Left lung (tissue), 10 donors: Measurements from ENCODE around the gene C2CD4C. TPM values are rescaled to one million over a fixed set of nuclear protein-coding genes. Genes with fewer than 3 reads are reported as not detected.

Experiments used
- ATAC-seq: fragments of 200-7000 bp; cut with Tn5 transposase; one replicate; pipeline ENCODE4 v1.9.1; 2020; ENCODE audit warnings: moderate library complexity
- DNase-seq, 4 donors: peaks; one replicate each; pipeline ENCODE4 v3.0.0-alpha.2; 2013 to 2020
- H3K27ac ChIP-seq, 2 donors: fragments of 200-600 bp; sonication (generic) in 1 of 2; one replicate each; pipeline versions ENCODE4 v1.5.0 to v1.8.0; 2020 to 2021
- H3K27me3 ChIP-seq, 2 donors: fragments of 200-600 bp; sonication (generic) in 1 of 2; one replicate each; pipeline versions ENCODE4 v1.5.0 to v1.8.0; 2020 to 2021
- H3K36me3 ChIP-seq, 2 donors: fragments of 200-600 bp; sonication (generic) in 1 of 2; one replicate each; pipeline versions ENCODE4 v1.5.0 to v1.8.0; 2020 to 2021
- H3K4me1 ChIP-seq, 2 donors: fragments of 200-600 bp; one replicate each; pipeline ENCODE4 v1.8.0; 2021
- H3K4me3 ChIP-seq, 2 donors: fragments of 200-600 bp; sonication (generic) in 1 of 2; one replicate each; pipeline versions ENCODE4 v1.5.0 to v1.8.0; 2020 to 2021; ENCODE audit warnings: mild to moderate bottlenecking in 1 of 2
- H3K9me3 ChIP-seq, 2 donors: fragments of 200-600 bp; sonication (generic) in 1 of 2; one replicate each; pipeline versions ENCODE4 v1.5.0 to v1.8.0; 2020 to 2021
- intact Hi-C, 2 donors: fragments of 100-400 bp; cut with DNase I; formaldehyde crosslinking; loops; one replicate each; pipeline versions ENCODE4 v1.11.2 to v1.14.2; 2022
- polyA plus RNA-seq, 6 donors: library from polyadenylated mRNA; unstranded; fragments of 120-200 nt; gene quantifications; one replicate each; pipeline ENCODE4 v1.2.1, GENCODE V29; 2013; ENCODE audit not compliant: insufficient read length in 6 of 6
- total RNA-seq, 2 donors: library from RNA; stranded (reverse); fragmentation: NEBNext Ultra II Directional; extraction: Animal tissue kit (Norgen Biotek cat#: 25700); gene quantifications; one replicate each; pipeline ENCODE4 v1.2.1, GENCODE V29; 2021
- TF ChIP-seq, protein P1 (sequence below), 2 donors: fragments of 200-600 bp; sonication (generic) in 1 of 2; IDR thresholded peaks; one replicate each; pipeline versions ENCODE4 v1.5.0 to v1.8.0; 2021; ENCODE audit warnings: antibody characterized with exemption in 2 of 2
- donor health status: DM: no; HTN: yes; CAD: no.
- donor health status: DM: no; HTN: no; CAD: no.

The C2CD4C gene
- total and polyA plus RNA-seq, 8 donors: 0.27 to 2.4 (median 0.86) TPM

DNA sequence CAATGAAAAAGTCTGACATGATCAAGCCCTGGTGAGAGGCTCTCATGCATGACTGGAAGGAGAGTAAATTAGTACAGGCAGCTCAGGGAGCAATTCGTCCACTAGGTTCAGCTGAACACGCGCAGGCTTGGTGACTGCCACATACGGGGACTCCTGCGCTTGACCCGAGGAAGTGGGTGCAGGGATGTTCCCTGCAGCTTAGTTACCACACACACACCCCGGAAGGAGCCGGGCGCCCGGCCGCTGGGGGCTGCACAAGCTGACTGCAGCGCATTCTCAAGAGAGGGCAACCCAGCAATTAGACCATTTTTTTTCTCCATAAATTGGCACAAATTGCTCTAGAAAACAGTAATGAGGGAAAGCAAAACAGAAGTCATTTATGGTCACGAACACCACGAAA lies 41.4 kb downstream of the C2CD4C start:
- intact Hi-C loops: no loop called here
- Histone ChIP-seq H3K27ac (no peak overlapping the region), H3K4me3 (no peak overlapping the region), H3K9me3 (no peaks in the 10 kb centered on the region), H3K36me3 (no peaks in the 10 kb centered on the region), H3K27me3 (peaks cover 0 to 30% of the 10 kb centered on the region in 2 donors), H3K4me1 (no peaks in the 10 kb centered on the region)
- ATAC-seq (no peak), DNase-seq (no peak)
- TF ChIP-seq, protein P1, sequence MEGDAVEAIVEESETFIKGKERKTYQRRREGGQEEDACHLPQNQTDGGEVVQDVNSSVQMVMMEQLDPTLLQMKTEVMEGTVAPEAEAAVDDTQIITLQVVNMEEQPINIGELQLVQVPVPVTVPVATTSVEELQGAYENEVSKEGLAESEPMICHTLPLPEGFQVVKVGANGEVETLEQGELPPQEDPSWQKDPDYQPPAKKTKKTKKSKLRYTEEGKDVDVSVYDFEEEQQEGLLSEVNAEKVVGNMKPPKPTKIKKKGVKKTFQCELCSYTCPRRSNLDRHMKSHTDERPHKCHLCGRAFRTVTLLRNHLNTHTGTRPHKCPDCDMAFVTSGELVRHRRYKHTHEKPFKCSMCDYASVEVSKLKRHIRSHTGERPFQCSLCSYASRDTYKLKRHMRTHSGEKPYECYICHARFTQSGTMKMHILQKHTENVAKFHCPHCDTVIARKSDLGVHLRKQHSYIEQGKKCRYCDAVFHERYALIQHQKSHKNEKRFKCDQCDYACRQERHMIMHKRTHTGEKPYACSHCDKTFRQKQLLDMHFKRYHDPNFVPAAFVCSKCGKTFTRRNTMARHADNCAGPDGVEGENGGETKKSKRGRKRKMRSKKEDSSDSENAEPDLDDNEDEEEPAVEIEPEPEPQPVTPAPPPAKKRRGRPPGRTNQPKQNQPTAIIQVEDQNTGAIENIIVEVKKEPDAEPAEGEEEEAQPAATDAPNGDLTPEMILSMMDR (IDR thresholded peaks at IDR 0.05): no peak

DNA sequence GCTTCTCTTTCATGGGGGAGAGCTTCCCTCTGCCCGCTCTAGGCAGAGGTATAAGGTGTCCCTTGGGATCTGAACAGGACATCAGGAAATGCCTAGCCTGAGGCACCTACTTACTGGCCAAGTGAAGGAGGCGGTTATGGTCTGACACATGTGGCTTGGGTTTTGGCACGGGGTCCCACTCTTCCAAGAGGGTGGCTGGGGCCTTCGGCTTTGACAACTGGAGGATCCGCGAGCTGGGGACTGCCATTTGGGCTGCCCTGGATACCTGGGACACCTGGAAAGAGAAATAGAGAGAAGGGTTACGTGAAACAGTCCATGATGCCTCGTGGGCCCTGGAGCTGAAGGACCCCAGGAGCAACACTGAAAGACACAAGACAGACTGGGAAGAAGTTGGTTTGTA lies 42.0 kb downstream of the C2CD4C start:
- no peak overlapping the region for H3K27ac ChIP-seq
- H3K36me3 ChIP-seq: no peaks in the 10 kb centered on the region
- no peak for DNase-seq
- no peak for ATAC-seq
- no peaks in the 10 kb centered on the region for H3K4me1 ChIP-seq
- peaks cover 0 to 24% of the 10 kb centered on the region in 2 donors for H3K27me3 ChIP-seq
- intact Hi-C loops: no loop called here
- H3K9me3 ChIP-seq: no peaks in the 10 kb centered on the region
- TF ChIP-seq, protein P1 (IDR thresholded peaks at IDR 0.05): no peak
- H3K4me3 ChIP-seq: no peak overlapping the region

DNA sequence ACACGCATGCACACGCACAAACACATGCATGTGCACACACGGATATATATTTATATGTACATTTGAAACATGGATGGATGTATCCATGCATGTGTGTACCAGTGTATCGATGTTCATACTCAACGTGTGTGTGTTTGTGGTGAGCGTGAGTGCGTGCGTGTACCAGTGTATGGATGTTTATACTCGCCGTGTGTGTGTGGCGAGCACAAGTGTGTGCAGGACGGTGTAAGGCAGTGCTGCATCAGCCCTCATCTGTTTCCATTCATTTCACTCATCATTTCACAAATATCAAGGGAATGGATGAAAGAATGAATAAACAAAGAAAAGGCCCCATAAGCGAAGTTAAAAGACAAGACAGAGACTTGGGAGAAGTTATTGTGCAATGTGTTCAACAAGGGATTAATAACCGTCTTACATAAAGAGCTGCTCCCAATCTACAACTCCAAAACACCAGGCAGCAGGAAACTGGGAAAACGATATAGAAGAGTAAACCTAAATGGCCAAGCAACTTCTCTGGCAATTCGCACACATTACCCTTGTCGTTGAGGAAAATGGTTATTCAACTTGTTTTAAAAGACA lies 42.7 kb downstream of the C2CD4C start:
- intact Hi-C loops: no loop called here
- TF ChIP-seq, protein P1 (IDR thresholded peaks at IDR 0.05): no peak
- H3K4me3 ChIP-seq: no peak overlapping the region
- no peaks in the 10 kb centered on the region for H3K36me3 ChIP-seq
- DNase-seq (no peak), ATAC-seq (no peak)
- no peak overlapping the region for H3K27ac ChIP-seq
- H3K4me1 ChIP-seq: no peaks in the 10 kb centered on the region
- H3K27me3 ChIP-seq: peaks cover 0 to 19% of the 10 kb centered on the region in 2 donors
- H3K9me3 ChIP-seq: no peaks in the 10 kb centered on the region

DNA sequence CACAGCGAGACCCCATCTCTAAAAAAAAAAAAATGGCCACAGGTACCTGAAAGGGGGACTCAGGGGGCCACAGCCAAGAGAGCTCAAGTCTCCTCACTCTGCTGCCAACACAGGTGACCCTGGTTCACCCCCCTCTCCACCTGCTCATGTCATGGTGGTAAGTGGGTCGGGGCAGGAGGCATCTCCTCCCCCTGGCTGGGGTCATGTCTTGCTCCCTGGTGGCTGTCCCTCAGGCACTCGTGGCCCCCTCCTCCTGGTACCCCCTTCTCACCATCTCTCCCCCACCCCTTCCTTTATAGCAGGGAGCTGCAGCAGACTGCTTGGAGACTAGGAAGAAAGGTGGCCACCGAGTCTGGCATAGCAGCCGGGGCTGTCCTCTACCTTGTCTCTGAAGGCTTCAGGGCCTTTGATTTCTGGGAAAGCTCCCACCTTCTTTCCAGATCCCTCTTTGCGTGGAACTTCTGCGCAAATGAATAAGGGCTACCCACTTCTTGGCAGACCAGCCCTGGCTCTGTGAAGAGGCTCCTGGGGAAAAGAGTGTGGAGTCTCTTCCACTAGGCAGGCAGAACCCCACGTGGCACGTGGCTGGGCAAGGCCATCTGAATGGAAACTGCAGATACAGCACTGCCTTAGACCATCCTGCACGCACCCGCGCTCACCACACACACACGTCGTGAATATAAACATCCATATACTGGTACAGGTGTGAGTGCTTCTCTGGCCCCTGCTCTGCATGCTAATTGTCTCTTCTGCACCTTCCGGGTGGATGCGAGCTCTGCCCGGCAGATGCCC lies 44.3 kb downstream of the C2CD4C start:
- Histone ChIP-seq H3K4me3 (no peak overlapping the region), H3K27me3 (peaks cover 0 to 19% of the 10 kb centered on the region in 2 donors), H3K36me3 (no peaks in the 10 kb centered on the region), H3K4me1 (no peaks in the 10 kb centered on the region), H3K27ac (no peak overlapping the region), H3K9me3 (no peaks in the 10 kb centered on the region)
- DNase-seq (no peak), ATAC-seq (no peak)
- TF ChIP-seq, protein P1 (IDR thresholded peaks at IDR 0.05): no peak
- intact Hi-C loops: no loop called here

DNA sequence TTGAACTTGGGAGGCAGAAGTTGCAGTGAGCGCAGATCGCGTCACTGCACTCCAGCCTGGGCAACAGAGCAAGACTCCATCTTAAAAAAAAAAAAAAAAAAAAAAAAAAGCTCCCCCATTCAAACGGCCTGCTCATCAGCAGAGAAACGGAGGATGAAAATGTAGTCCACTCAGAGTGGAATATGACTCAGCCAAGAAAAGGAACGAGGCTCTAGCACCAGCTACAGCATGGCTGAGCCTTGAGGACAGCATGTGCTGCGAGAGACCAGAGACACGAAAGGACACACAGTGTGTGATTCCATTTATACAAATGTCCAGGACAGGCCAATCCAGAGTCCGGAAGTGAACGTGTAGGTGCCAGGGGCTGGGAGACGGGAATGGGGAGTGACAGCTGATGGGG lies 46.3 kb downstream of the C2CD4C start:
- intact Hi-C loops: no loop called here
- H3K4me1 ChIP-seq: no peaks in the 10 kb centered on the region
- DNase-seq: no peak
- no peaks in the 10 kb centered on the region for H3K9me3 ChIP-seq
- H3K27ac ChIP-seq: no peak overlapping the region
- H3K27me3 ChIP-seq: peaks cover 0 to 21% of the 10 kb centered on the region in 2 donors
- no peak overlapping the region for H3K4me3 ChIP-seq
- TF ChIP-seq, protein P1 (IDR thresholded peaks at IDR 0.05): no peak
- no peaks in the 10 kb centered on the region for H3K36me3 ChIP-seq
- ATAC-seq: no peak
